CD14-positive monocyte (primary cell): ENCODE results near the gene USP49. TPM values are rescaled to one million over a fixed set of nuclear protein-coding genes. Genes with fewer than 3 reads are reported as not detected.

Source experiments
- DNase-seq, 3 donors: peaks; one replicate each; pipeline ENCODE4 v3.0.0-alpha.2; 2011 to 2022
- H2AFZ ChIP-seq: 2 replicates; pipeline ENCODE4 v1.6.0; 2012; ENCODE audit warnings: mild to moderate bottlenecking, low read depth, low read length, inconsistent platforms; ENCODE audit not compliant: insufficient read depth, poor library complexity, severe bottlenecking
- H3K27ac ChIP-seq, 2 donors: 1 replicate in 1 of 2; 2 replicates in 1 of 2; pipeline ENCODE4 v1.5.1; 2012 to 2013; ENCODE audit warnings: low read length in 2 of 2, control low read depth in 1 of 2, inconsistent platforms in 1 of 2, low read depth in 1 of 2, mild to moderate bottlenecking in 1 of 2
- H3K27me3 ChIP-seq, 2 donors: one replicate each; pipeline versions ENCODE4 v1.6.0 to v1.6.1; 2011 to 2013; ENCODE audit warnings: low read length in 2 of 2; ENCODE audit not compliant: control insufficient read depth in 2 of 2, insufficient read depth in 2 of 2
- H3K36me3 ChIP-seq, 2 donors: replicated peaks in 1 of 2; 1 replicate in 1 of 2; 2 replicates in 1 of 2; pipeline versions ENCODE4 v1.5.1 to v1.6.1; 2012 to 2013; ENCODE audit warnings: low read length in 2 of 2, control low read depth in 1 of 2, inconsistent platforms in 1 of 2, mild to moderate bottlenecking in 1 of 2; ENCODE audit not compliant: insufficient read depth in 2 of 2, control insufficient read depth in 1 of 2
- H3K4me1 ChIP-seq, 2 donors: 1 replicate in 1 of 2; 2 replicates in 1 of 2; pipeline versions ENCODE4 v1.5.1 to v1.6.1; 2012 to 2013; ENCODE audit warnings: low read length in 2 of 2, control low read depth in 1 of 2, inconsistent platforms in 1 of 2, mild to moderate bottlenecking in 1 of 2, moderate library complexity in 1 of 2; ENCODE audit not compliant: insufficient read depth in 2 of 2, control insufficient read depth in 1 of 2
- H3K4me2 ChIP-seq: replicated peaks from 2 replicates; pipeline ENCODE3; 2012; ENCODE audit warnings: low read length, moderate library complexity, mild to moderate bottlenecking; ENCODE audit not compliant: poor library complexity, severe bottlenecking; ENCODE audit errors: extremely low read depth
- H3K4me3 ChIP-seq, 3 experiments: fragments of 200-600 bp in 1 of 3; sonication (generic) in 1 of 3; replicated peaks in 1 of 3; 1 replicate in 2 of 3; 2 replicates in 1 of 3; pipeline ENCODE4 v1.5.1; 2011 to 2013; ENCODE audit warnings: low read length in 3 of 3, mild to moderate bottlenecking in 3 of 3, control low read depth in 2 of 3, low read depth in 2 of 3, inconsistent platforms in 1 of 3, moderate library complexity in 1 of 3
- H3K79me2 ChIP-seq: 2 replicates; pipeline ENCODE4 v1.6.0; 2012; ENCODE audit warnings: mild to moderate bottlenecking, control low read depth, inconsistent platforms, low read length, moderate library complexity; ENCODE audit not compliant: insufficient read depth
- H3K9ac ChIP-seq: 2 replicates; pipeline ENCODE4 v1.6.0; 2017; ENCODE audit warnings: low read length, mild to moderate bottlenecking; ENCODE audit not compliant: insufficient read depth, poor library complexity, severe bottlenecking
- H3K9me3 ChIP-seq, 2 donors: replicated peaks in 1 of 2; 1 replicate in 1 of 2; 2 replicates in 1 of 2; pipeline versions ENCODE4 v1.5.1 to v1.6.1; 2012 to 2013; ENCODE audit warnings: low read length in 2 of 2, control low read depth in 1 of 2; ENCODE audit not compliant: control insufficient read depth in 1 of 2, insufficient read depth in 1 of 2
- H4K20me1 ChIP-seq: 2 replicates; pipeline ENCODE4 v1.6.0; 2012; ENCODE audit warnings: mild to moderate bottlenecking, low read length, control low read depth, moderate library complexity; ENCODE audit not compliant: insufficient read depth
- H3K27ac Mint-ChIP-seq, 7 donors: one replicate each; pipeline ENCODE4 v1.8.0; 2020; ENCODE audit warnings: mild to moderate bottlenecking in 7 of 7, mixed read lengths in 7 of 7, moderate library complexity in 6 of 7, inconsistent platforms in 2 of 7
- H3K27me3 Mint-ChIP-seq, 3 donors: one replicate each; pipeline ENCODE4 v1.8.0; 2021 to 2022; ENCODE audit warnings: low read depth in 3 of 3, mild to moderate bottlenecking in 3 of 3, mixed read lengths in 3 of 3, moderate library complexity in 3 of 3, inconsistent platforms in 1 of 3
- H3K36me3 Mint-ChIP-seq, 2 donors: one replicate each; pipeline ENCODE4 v1.8.0; 2020; ENCODE audit warnings: mixed read lengths in 2 of 2, inconsistent platforms in 1 of 2, mild to moderate bottlenecking in 1 of 2
- H3K4me1 Mint-ChIP-seq: one replicate; pipeline ENCODE4 v1.8.0; 2020; ENCODE audit warnings: mild to moderate bottlenecking, mixed read lengths
- H3K4me3 Mint-ChIP-seq, 2 donors: one replicate each; pipeline ENCODE4 v1.8.0; 2020; ENCODE audit warnings: mild to moderate bottlenecking in 2 of 2, mixed read lengths in 2 of 2, moderate library complexity in 1 of 2
- H3K9me3 Mint-ChIP-seq, 7 donors: one replicate each; pipeline ENCODE4 v1.8.0; 2020 to 2022; ENCODE audit warnings: mixed read lengths in 7 of 7, mild to moderate bottlenecking in 6 of 7, moderate library complexity in 6 of 7, inconsistent platforms in 2 of 7
- WGBS: methylation state at CpG from one replicate; pipeline ENCODE4 v1.1.5; 2013; ENCODE audit warnings: missing lambda C conversion rate; ENCODE audit not compliant: insufficient coverage; 5-methylcytosine and 5-hydroxymethylcytosine counted together
- intact Hi-C, 2 donors: fragments of 100-400 bp; cut with micrococcal nuclease; formaldehyde crosslinking; loops; one replicate each; pipeline versions ENCODE4 v1.15.0 to v1.15.1; 2023
- polyA plus RNA-seq, 3 donors: library from polyadenylated mRNA; depleted of rRNA in 1 of 3; unstranded in 2 of 3; stranded (reverse) in 1 of 3; fragments of 300-500 nt in 2 of 3; fragments of >200 nt in 1 of 3; fragmentation: Illumina TruSeq in 2 of 3; gene quantifications; 1 replicate in 2 of 3; 2 replicates in 1 of 3; pipeline ENCODE4 v1.2.3, GENCODE V29; 2012 to 2021
- TF ChIP-seq, protein P1 (sequence below): fragments of 200-600 bp; IDR thresholded peaks from one replicate; pipeline ENCODE4 v1.8.0; 2022; ENCODE audit warnings: antibody characterized with exemption, mild to moderate bottlenecking

USP49 gene
- polyA plus RNA-seq, 3 donors: 0.08 to 4.8 (median 0.37) TPM

DNA sequence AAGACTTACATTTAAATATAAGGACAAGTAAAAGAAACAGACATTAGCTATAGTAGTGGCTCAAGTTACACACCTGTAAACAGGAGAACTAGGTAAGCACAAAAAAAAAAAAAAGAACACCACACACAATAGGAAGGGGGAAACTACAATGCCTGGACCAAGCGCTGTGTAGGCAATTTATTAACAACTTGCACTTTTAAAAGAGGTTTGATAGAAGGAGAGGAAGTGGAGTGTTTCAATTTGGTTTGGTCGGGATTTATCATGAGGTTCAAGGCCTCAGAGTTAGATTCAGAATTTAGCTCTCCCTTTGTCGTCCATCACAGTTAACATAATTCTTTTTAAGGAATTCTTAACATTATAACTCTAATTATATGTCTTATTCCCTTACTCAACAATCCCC lies 1.1 kb upstream of the USP49 start:
- no peaks in the 10 kb centered on the region for H3K79me2 ChIP-seq
- intact Hi-C loops: loop anchor here (5.0 to 10.0 kb wide), 3 partner anchors 109 to 171 kb away; partner anchors contain the start of genes TOMM6 (in 2 of the 2) and PRICKLE4 (in 1 of the 2)
- no peak overlapping the region for H3K9ac ChIP-seq
- no CpG with 5 or more reads among the region's 3 CpGs for WGBS
- no peaks in the 10 kb centered on the region for H3K9me3 ChIP-seq
- Mint-ChIP-seq H3K4me1 (peaks cover 20% of the 10 kb centered on the region), H3K27ac (peak overlapping the region in 6 of 7 donors; percentile 90 to 97 (median 94)), H3K4me3 (peak overlapping the region in 1 of 2 donors; percentile 94), H3K27me3 (no peaks in the 10 kb centered on the region), H3K36me3 (peaks cover 6 to 9% of the 10 kb centered on the region in 2 donors), H3K9me3 (no peaks in the 10 kb centered on the region)
- peaks cover 2 to 9% of the 10 kb centered on the region in 2 donors for H3K36me3 ChIP-seq
- H4K20me1 ChIP-seq: no peaks in the 10 kb centered on the region
- peak overlapping the region; percentile 85 to 95 (median 87) for H3K4me3 ChIP-seq
- peak overlapping the region; percentile 86 for H2AFZ ChIP-seq
- peak overlapping the region; percentile 89 to 95 for H3K27ac ChIP-seq
- peaks cover 2 to 5% of the 10 kb centered on the region in 2 donors for H3K27me3 ChIP-seq
- TF ChIP-seq, protein P1, sequence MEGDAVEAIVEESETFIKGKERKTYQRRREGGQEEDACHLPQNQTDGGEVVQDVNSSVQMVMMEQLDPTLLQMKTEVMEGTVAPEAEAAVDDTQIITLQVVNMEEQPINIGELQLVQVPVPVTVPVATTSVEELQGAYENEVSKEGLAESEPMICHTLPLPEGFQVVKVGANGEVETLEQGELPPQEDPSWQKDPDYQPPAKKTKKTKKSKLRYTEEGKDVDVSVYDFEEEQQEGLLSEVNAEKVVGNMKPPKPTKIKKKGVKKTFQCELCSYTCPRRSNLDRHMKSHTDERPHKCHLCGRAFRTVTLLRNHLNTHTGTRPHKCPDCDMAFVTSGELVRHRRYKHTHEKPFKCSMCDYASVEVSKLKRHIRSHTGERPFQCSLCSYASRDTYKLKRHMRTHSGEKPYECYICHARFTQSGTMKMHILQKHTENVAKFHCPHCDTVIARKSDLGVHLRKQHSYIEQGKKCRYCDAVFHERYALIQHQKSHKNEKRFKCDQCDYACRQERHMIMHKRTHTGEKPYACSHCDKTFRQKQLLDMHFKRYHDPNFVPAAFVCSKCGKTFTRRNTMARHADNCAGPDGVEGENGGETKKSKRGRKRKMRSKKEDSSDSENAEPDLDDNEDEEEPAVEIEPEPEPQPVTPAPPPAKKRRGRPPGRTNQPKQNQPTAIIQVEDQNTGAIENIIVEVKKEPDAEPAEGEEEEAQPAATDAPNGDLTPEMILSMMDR: no peak
- peaks cover 18 to 24% of the 10 kb centered on the region in 2 donors for H3K4me1 ChIP-seq
- H3K4me2 ChIP-seq: peak overlapping the region; percentile 84
- peak in 1 of 3 donors; percentile 22 for DNase-seq

DNA sequence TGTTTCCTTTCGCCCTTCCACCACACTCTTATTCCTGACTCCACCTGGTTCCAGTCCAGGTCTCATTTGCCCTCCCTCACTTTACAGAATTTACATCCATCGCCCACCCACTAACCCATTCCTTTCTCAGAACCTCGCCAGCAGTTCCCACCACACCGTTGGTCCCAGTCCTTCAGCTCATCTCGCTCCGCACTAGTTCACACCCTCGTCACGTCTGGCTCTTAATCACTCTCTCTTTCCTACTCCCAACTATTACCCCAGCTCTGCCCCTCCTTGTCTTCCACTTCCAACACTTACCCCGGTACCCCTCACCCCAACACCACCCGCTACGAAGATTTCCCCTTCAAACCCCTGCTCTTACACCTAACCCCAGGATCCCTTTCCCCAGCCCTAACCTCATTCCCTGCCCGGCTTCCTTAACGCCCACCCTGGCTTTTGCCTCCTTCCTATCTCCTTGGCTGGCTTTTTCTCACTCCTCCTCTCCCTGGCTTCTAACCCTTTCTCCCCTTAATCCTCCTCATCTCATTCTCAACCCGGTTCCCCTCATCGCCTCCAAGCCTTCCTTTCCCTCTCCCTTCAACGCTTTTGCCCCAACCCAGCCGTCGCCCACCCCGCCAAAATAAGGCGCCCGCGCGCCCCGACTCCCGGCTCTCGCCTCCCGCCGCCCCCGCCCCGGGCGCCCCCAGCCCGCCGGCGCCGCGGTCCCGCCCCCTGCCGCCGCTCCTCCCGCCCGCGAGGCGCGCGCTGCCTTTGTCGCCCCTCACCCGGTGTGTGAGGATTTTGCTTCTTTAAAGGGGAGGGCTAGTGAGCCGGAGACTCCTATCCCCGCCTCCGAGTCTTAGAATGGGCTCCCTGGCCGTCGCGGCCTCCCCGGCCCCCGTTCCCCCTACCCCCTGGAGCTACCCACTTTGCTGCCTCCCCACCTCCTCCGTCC lies 542 bp downstream of the USP49 start:
- peak overlapping the region; percentile 84 for H3K4me2 ChIP-seq
- H3K9me3 ChIP-seq: no peaks in the 10 kb centered on the region
- no peaks in the 10 kb centered on the region for H3K27me3 Mint-ChIP-seq
- peaks cover 0 to 4% of the 10 kb centered on the region in 2 donors for H3K36me3 ChIP-seq
- H3K27ac Mint-ChIP-seq: peak overlapping the region in 2 of 7 donors; percentile 90 to 96
- H3K79me2 ChIP-seq: no peaks in the 10 kb centered on the region
- peak overlapping the region in 1 of 2 donors; percentile 94 for H3K4me3 Mint-ChIP-seq
- intact Hi-C loops: loop anchor here (5.0 to 10.0 kb wide), 4 partner anchors 107 to 170 kb away; partner anchors contain the start of genes TOMM6 (in 2 of the 2) and PRICKLE4 (in 1 of the 2)
- peak overlapping the region; percentile 86 for H2AFZ ChIP-seq
- TF ChIP-seq, protein P1: no peak
- H3K36me3 Mint-ChIP-seq: peaks cover 2 to 3% of the 10 kb centered on the region in 2 donors
- peaks cover 18 to 24% of the 10 kb centered on the region in 2 donors for H3K4me1 ChIP-seq
- no peaks in the 10 kb centered on the region for H4K20me1 ChIP-seq
- WGBS: 6% methylated on average over 25 of the region's 56 CpGs
- no peaks in the 10 kb centered on the region for H3K9me3 Mint-ChIP-seq
- peak overlapping the region; percentile 84 for H3K9ac ChIP-seq
- peaks cover 13% of the 10 kb centered on the region for H3K4me1 Mint-ChIP-seq
- H3K27ac ChIP-seq: peak overlapping the region in 1 of 2 donors; percentile 95
- H3K27me3 ChIP-seq: peaks cover 2 to 5% of the 10 kb centered on the region in 2 donors
- H3K4me3 ChIP-seq: peak overlapping the region; percentile 85 to 95 (median 87)
- DNase-seq: peak in 1 of 3 donors; percentile 11
